WTC11 (cell line): ENCODE data around the gene ZNF366. TPM values are rescaled to one million over a fixed set of nuclear protein-coding genes. Genes with fewer than 3 reads are reported as not detected.

Experiments
- ATAC-seq: fragments of 200-7000 bp; cut with Tn5 transposase; 2 replicates; pipeline ENCODE4 v1.10.0; 2021; ENCODE audit warnings: mild to moderate bottlenecking, moderate library complexity
- CTCF ChIA-PET: fragments of 300-600 bp; sonication (Branson Sonifier 250); formaldehyde crosslinking; loops from one replicate; lab custom pipeline; 2021; ENCODE audit warnings: antibody characterized with exemption; lab: Charles Lee
- POLR2A ChIA-PET: fragments of 350-600 bp; sonication (Branson Sonifier 250); formaldehyde crosslinking; loops from one replicate; lab custom pipeline; 2021; ENCODE audit warnings: antibody characterized with exemption; lab: Charles Lee
- DNase-seq: peaks from one replicate; pipeline ENCODE4 v3.0.0; 2021; ENCODE audit warnings: low spot score
- H3K27ac Mint-ChIP-seq: 2 replicates; pipeline ENCODE4 v1.8.0; 2021; ENCODE audit warnings: mixed read lengths
- H3K27me3 Mint-ChIP-seq: 2 replicates; pipeline ENCODE4 v1.8.0; 2021; ENCODE audit warnings: low read depth, mild to moderate bottlenecking, moderate library complexity, mixed read lengths
- H3K36me3 Mint-ChIP-seq: 2 replicates; pipeline ENCODE4 v1.8.0; 2021; ENCODE audit warnings: mixed read lengths
- H3K4me1 Mint-ChIP-seq: 2 replicates; pipeline ENCODE4 v1.8.0; 2022; ENCODE audit warnings: mixed read lengths
- H3K4me3 Mint-ChIP-seq: 2 replicates; pipeline ENCODE4 v1.8.0; 2021; ENCODE audit warnings: mild to moderate bottlenecking, moderate library complexity, mixed read lengths
- H3K9me3 Mint-ChIP-seq: 2 replicates; pipeline ENCODE4 v1.8.0; 2021; ENCODE audit warnings: mixed read lengths
- ATF1 ChIP-seq: sonication (generic); formaldehyde crosslinking; IDR thresholded peaks from 2 replicates; pipeline ENCODE4 v1.8.1; 2023; ENCODE audit warnings: mild to moderate bottlenecking, moderate library complexity, missing genetic modification reagents
- ATF6 ChIP-seq: sonication (generic); formaldehyde crosslinking; IDR thresholded peaks from 2 replicates; pipeline ENCODE4 v1.8.1; 2023; ENCODE audit warnings: mild to moderate bottlenecking, missing genetic modification reagents
- CTCF ChIP-seq: fragments of 200-600 bp; IDR thresholded peaks from 2 replicates; pipeline ENCODE4 v1.8.0; 2022; ENCODE audit warnings: antibody characterized with exemption
- FOXK1 ChIP-seq: sonication (generic); formaldehyde crosslinking; IDR thresholded peaks from 2 replicates; pipeline ENCODE4 v1.8.0; 2022; ENCODE audit warnings: mild to moderate bottlenecking, moderate library complexity, missing genetic modification reagents
- GRHL2 ChIP-seq: fragments of 250-450 bp; sonication (Bioruptor Pico); IDR thresholded peaks from 2 replicates; pipeline ENCODE4 v1.8.0; 2022; ENCODE audit warnings: mild to moderate bottlenecking, moderate library complexity; ENCODE audit not compliant: insufficient replicate concordance, severe bottlenecking
- JAZF1 ChIP-seq: fragments of 250-450 bp; sonication (Bioruptor Pico); IDR thresholded peaks from 2 replicates; pipeline ENCODE4 v1.9.0; 2021; ENCODE audit warnings: moderate library complexity, mild to moderate bottlenecking, inconsistent platforms
- NR3C1 ChIP-seq: sonication (generic); formaldehyde crosslinking; conservative IDR thresholded peaks from 2 replicates; pipeline ENCODE4 v1.8.1; 2023; ENCODE audit warnings: low read depth, mild to moderate bottlenecking, missing genetic modification reagents
- OVOL2 ChIP-seq: fragments of 250-450 bp; sonication (Bioruptor Pico); IDR thresholded peaks from 2 replicates; pipeline ENCODE4 v1.9.0; 2021; ENCODE audit warnings: mild to moderate bottlenecking, borderline replicate concordance
- PRRX2 ChIP-seq: fragments of 250-450 bp; sonication (Bioruptor Pico); IDR thresholded peaks from 2 replicates; pipeline ENCODE4 v1.8.0; 2021; ENCODE audit warnings: mild to moderate bottlenecking
- STAT6 ChIP-seq: sonication (generic); formaldehyde crosslinking; conservative IDR thresholded peaks from 2 replicates; pipeline ENCODE4 v1.8.1; 2023; ENCODE audit warnings: mild to moderate bottlenecking, low read depth, missing genetic modification reagents, moderate library complexity
- TCF7 ChIP-seq: sonication (generic); formaldehyde crosslinking; IDR thresholded peaks from 2 replicates; pipeline ENCODE4 v1.8.0; 2022; ENCODE audit warnings: mild to moderate bottlenecking, low read depth, missing genetic modification reagents, moderate library complexity
- USF2 ChIP-seq: sonication (generic); formaldehyde crosslinking; IDR thresholded peaks from 2 replicates; pipeline ENCODE4 v1.8.1; 2023; ENCODE audit warnings: mild to moderate bottlenecking, missing genetic modification reagents, moderate library complexity
- ZNF263 ChIP-seq: sonication (generic); formaldehyde crosslinking; IDR thresholded peaks from 2 replicates; pipeline ENCODE4 v1.8.1; 2022; ENCODE audit warnings: low read depth, mild to moderate bottlenecking, moderate library complexity, missing genetic modification reagents
- ZNF281 ChIP-seq: sonication (generic); formaldehyde crosslinking; IDR thresholded peaks from 2 replicates; pipeline ENCODE4 v1.8.0; 2023; ENCODE audit warnings: mild to moderate bottlenecking, missing genetic modification reagents
- ZNF317 ChIP-seq: sonication (generic); formaldehyde crosslinking; IDR thresholded peaks from 2 replicates; pipeline ENCODE4 v1.8.1; 2023; ENCODE audit warnings: low read depth, mild to moderate bottlenecking, moderate library complexity, missing genetic modification reagents, borderline replicate concordance
- total RNA-seq: library from RNA; stranded (reverse); gene quantifications from 3 replicates; pipeline ENCODE4 v1.2.3, GENCODE V29; 2021
- TF ChIP-seq, protein P1 (sequence below): sonication (generic); formaldehyde crosslinking; IDR thresholded peaks from 2 replicates; pipeline ENCODE4 v1.8.0; 2022; ENCODE audit warnings: mild to moderate bottlenecking, missing genetic modification reagents
- TF ChIP-seq, protein P2 (sequence below): sonication (generic); formaldehyde crosslinking; IDR thresholded peaks from 2 replicates; pipeline ENCODE4 v1.8.0; 2023; ENCODE audit warnings: missing genetic modification reagents, mild to moderate bottlenecking, borderline replicate concordance

The ZNF366 gene
- total RNA-seq, 1 experiment from 2014 or later = not detected

DNA sequence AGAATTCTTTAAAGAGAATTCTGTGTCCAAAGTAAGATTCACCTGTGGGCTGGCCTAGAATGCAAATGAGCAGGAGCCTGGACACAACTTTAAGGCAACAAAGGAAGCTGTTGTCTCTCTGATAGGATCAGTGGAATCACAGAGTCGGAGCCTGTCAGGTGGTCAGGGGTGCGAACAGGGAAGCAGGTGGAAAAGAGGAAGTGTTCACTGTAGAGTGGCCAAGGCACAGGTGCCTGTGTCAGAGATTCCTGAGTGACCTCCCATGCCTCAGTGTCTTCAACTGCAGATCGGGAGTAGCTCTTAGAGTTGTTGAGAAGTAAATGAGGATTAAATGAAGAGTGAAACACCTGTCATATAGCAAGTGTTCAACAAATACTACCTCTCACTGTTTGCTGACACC lies 48.8 kb downstream of the ZNF366 start:
- no peak for DNase-seq
- Mint-ChIP-seq H3K27ac (no peak overlapping the region), H3K36me3 (no peaks in the 10 kb centered on the region), H3K9me3 (no peaks in the 10 kb centered on the region), H3K27me3 (peaks cover 3% of the 10 kb centered on the region; the same call in 1 of the 2 replicates), H3K4me1 (no peaks in the 10 kb centered on the region), H3K4me3 (no peak overlapping the region)
- no peak for ATAC-seq
- TF ChIP-seq STAT6 (CRISPR knock-in tag) (no peak), JAZF1 (CRISPR knock-in tag) (no peak), ZNF317 (CRISPR knock-in tag) (no peak), NR3C1 (CRISPR knock-in tag) (no peak), USF2 (CRISPR knock-in tag) (no peak), ATF1 (CRISPR knock-in tag) (no peak)
- POLR2A ChIA-PET = no interaction called here
- CTCF ChIA-PET = no interaction called here

GRCh38 chr5:72457491-72457890 lies 49.7 kb downstream of the ZNF366 start:
- Mint-ChIP-seq H3K9me3 (no peaks in the 10 kb centered on the region), H3K27ac (no peak overlapping the region), H3K27me3 (peaks cover 3% of the 10 kb centered on the region; the same call in 1 of the 2 replicates), H3K4me1 (peaks cover 2% of the 10 kb centered on the region), H3K4me3 (no peak overlapping the region), H3K36me3 (no peaks in the 10 kb centered on the region)
- ChIA-PET CTCF (no interaction called here), POLR2A (no interaction called here)
- DNase-seq (no peak), ATAC-seq (no peak)
- TF ChIP-seq OVOL2 (CRISPR knock-in tag) (no peak), PRRX2 (CRISPR knock-in tag) (no peak), CTCF (no peak), GRHL2 (CRISPR knock-in tag) (no peak), ZNF281 (CRISPR knock-in tag) (no peak), NR3C1 (CRISPR knock-in tag) (no peak), FOXK1 (CRISPR knock-in tag) (no peak), ATF6 (CRISPR knock-in tag) (no peak), ZNF263 (no peak), TCF7 (CRISPR knock-in tag) (no peak)
- TF ChIP-seq, protein P1, sequence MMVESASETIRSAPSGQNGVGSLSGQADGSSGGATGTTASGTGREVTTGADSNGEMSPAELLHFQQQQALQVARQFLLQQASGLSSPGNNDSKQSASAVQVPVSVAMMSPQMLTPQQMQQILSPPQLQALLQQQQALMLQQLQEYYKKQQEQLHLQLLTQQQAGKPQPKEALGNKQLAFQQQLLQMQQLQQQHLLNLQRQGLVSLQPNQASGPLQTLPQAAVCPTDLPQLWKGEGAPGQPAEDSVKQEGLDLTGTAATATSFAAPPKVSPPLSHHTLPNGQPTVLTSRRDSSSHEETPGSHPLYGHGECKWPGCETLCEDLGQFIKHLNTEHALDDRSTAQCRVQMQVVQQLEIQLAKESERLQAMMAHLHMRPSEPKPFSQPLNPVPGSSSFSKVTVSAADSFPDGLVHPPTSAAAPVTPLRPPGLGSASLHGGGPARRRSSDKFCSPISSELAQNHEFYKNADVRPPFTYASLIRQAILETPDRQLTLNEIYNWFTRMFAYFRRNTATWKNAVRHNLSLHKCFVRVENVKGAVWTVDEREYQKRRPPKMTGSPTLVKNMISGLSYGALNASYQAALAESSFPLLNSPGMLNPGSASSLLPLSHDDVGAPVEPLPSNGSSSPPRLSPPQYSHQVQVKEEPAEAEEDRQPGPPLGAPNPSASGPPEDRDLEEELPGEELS (CRISPR knock-in tag) = no peak
- TF ChIP-seq, protein P2, sequence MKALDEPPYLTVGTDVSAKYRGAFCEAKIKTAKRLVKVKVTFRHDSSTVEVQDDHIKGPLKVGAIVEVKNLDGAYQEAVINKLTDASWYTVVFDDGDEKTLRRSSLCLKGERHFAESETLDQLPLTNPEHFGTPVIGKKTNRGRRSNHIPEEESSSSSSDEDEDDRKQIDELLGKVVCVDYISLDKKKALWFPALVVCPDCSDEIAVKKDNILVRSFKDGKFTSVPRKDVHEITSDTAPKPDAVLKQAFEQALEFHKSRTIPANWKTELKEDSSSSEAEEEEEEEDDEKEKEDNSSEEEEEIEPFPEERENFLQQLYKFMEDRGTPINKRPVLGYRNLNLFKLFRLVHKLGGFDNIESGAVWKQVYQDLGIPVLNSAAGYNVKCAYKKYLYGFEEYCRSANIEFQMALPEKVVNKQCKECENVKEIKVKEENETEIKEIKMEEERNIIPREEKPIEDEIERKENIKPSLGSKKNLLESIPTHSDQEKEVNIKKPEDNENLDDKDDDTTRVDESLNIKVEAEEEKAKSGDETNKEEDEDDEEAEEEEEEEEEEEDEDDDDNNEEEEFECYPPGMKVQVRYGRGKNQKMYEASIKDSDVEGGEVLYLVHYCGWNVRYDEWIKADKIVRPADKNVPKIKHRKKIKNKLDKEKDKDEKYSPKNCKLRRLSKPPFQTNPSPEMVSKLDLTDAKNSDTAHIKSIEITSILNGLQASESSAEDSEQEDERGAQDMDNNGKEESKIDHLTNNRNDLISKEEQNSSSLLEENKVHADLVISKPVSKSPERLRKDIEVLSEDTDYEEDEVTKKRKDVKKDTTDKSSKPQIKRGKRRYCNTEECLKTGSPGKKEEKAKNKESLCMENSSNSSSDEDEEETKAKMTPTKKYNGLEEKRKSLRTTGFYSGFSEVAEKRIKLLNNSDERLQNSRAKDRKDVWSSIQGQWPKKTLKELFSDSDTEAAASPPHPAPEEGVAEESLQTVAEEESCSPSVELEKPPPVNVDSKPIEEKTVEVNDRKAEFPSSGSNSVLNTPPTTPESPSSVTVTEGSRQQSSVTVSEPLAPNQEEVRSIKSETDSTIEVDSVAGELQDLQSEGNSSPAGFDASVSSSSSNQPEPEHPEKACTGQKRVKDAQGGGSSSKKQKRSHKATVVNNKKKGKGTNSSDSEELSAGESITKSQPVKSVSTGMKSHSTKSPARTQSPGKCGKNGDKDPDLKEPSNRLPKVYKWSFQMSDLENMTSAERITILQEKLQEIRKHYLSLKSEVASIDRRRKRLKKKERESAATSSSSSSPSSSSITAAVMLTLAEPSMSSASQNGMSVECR (CRISPR knock-in tag) = no peak
